Spleen (tissue), 11 donors: Measurements from ENCODE around the gene CLHC1. TPM values are rescaled to one million over a fixed set of nuclear protein-coding genes. Genes with fewer than 3 reads are reported as not detected.

ENCODE experiments used
- DNase-seq: peaks from one replicate; pipeline ENCODE4 v3.0.0-alpha.2; 2020
- H3K27ac ChIP-seq, 8 donors: fragments of 200-600 bp; sonication (generic) in 7 of 8; 1 replicate in 4 of 8; 2 replicates in 4 of 8; pipeline versions ENCODE4 v1.5.0 to v1.8.0; 2016 to 2021; ENCODE audit warnings: inconsistent platforms in 4 of 8, mild to moderate bottlenecking in 4 of 8, moderate library complexity in 1 of 8
- H3K27me3 ChIP-seq, 7 donors: fragments of 200-600 bp; sonication (generic) in 6 of 7; replicated peaks in 1 of 7; 1 replicate in 4 of 7; 2 replicates in 3 of 7; pipeline versions ENCODE4 v1.5.0 to v1.8.0; 2016 to 2021; ENCODE audit warnings: inconsistent platforms in 3 of 7, mild to moderate bottlenecking in 1 of 7
- H3K36me3 ChIP-seq, 6 donors: fragments of 200-600 bp; sonication (generic) in 5 of 6; 1 replicate in 4 of 6; 2 replicates in 2 of 6; pipeline versions ENCODE4 v1.5.0 to v1.8.0; 2016 to 2021; ENCODE audit warnings: inconsistent platforms in 2 of 6
- H3K4me1 ChIP-seq, 6 donors: fragments of 200-600 bp; sonication (generic) in 5 of 6; 1 replicate in 3 of 6; 2 replicates in 3 of 6; pipeline versions ENCODE4 v1.5.0 to v1.8.0; 2016 to 2021; ENCODE audit warnings: inconsistent platforms in 3 of 6
- H3K4me3 ChIP-seq, 8 donors: fragments of 200-600 bp; sonication (generic) in 7 of 8; 1 replicate in 4 of 8; 2 replicates in 4 of 8; pipeline versions ENCODE4 v1.5.0 to v1.8.0; 2016 to 2021; ENCODE audit warnings: inconsistent platforms in 4 of 8, mild to moderate bottlenecking in 4 of 8, moderate library complexity in 2 of 8
- H3K9me3 ChIP-seq, 8 donors: fragments of 200-600 bp; sonication (generic) in 7 of 8; 1 replicate in 4 of 8; 2 replicates in 4 of 8; pipeline versions ENCODE4 v1.5.0 to v1.8.0; 2016 to 2021; ENCODE audit warnings: inconsistent platforms in 4 of 8
- POLR2A ChIP-seq, 3 donors: fragments of 450-650 bp; IDR thresholded peaks; one replicate each; pipeline ENCODE4 v1.5.1; 2017; ENCODE audit warnings: antibody characterized with exemption in 3 of 3, mild to moderate bottlenecking in 1 of 3
- POLR2AphosphoS5 ChIP-seq, 3 donors: sonication (generic); formaldehyde crosslinking; IDR thresholded peaks; one replicate each; pipeline ENCODE4 v1.5.1; 2017; ENCODE audit warnings: antibody characterized with exemption in 3 of 3
- WGBS, 5 donors: extraction: QIAGEN DNeasy Blood & Tissue Kit in 3 of 5; methylation state at CpG; one replicate each; pipeline versions ENCODE4 v1.1.5 to v1.1.7; 2013 to 2018; 5-methylcytosine and 5-hydroxymethylcytosine counted together
- intact Hi-C: fragments of 100-400 bp; cut with DNase I; formaldehyde crosslinking; loops from one replicate; pipeline ENCODE4 v1.15.0; 2023; ENCODE audit warnings: low total_unique reads
- polyA plus RNA-seq, 3 donors: library from polyadenylated mRNA; stranded (reverse); fragments of 200-250 nt; gene quantifications; one replicate each; pipeline ENCODE4 v1.2.1, GENCODE V29; 2013
- total RNA-seq, 7 donors: library from RNA; depleted of rRNA in 3 of 7; stranded (reverse); fragments of >200 nt in 3 of 7; fragmentation: NEBNext Ultra II Directional in 4 of 7; extraction: Animal tissue kit (Norgen Biotek cat#: 25700) in 4 of 7; gene quantifications; one replicate each; pipeline versions ENCODE4 v1.1.0 to v1.2.1, GENCODE V29; 2016 to 2021
- TF ChIP-seq, protein P1 (sequence below), 11 experiments: fragments of 200-600 bp in 7 of 11; fragments of 450-650 bp in 4 of 11; sonication (generic) in 4 of 11; IDR thresholded peaks in 8 of 11; conservative IDR thresholded peaks in 3 of 11; 1 replicate in 7 of 11; 2 replicates in 4 of 11; pipeline versions ENCODE4 v1.4.0 to v1.8.0; 2016 to 2021; ENCODE audit warnings: antibody characterized with exemption in 11 of 11, inconsistent platforms in 4 of 11, mild to moderate bottlenecking in 1 of 11
- donor health status: healthy with polysubstance abuse.
- donor health status: DM: no; HTN: no; CAD: no; lungs with moderate emphysema.
- donor health status: DM: no; HTN: no; CAD: no.
- donor health status: Bipolar disorder and iron deficiency.
- donor health status: healthy.
- donor health status: DM: no; HTN: no; CAD: no.
- donor health status: DM: yes; HTN: yes; CAD: no.

CLHC1 gene
- total and polyA plus RNA-seq, 10 donors, result 5.2 to 34.7 (median 11.4) TPM

DNA sequence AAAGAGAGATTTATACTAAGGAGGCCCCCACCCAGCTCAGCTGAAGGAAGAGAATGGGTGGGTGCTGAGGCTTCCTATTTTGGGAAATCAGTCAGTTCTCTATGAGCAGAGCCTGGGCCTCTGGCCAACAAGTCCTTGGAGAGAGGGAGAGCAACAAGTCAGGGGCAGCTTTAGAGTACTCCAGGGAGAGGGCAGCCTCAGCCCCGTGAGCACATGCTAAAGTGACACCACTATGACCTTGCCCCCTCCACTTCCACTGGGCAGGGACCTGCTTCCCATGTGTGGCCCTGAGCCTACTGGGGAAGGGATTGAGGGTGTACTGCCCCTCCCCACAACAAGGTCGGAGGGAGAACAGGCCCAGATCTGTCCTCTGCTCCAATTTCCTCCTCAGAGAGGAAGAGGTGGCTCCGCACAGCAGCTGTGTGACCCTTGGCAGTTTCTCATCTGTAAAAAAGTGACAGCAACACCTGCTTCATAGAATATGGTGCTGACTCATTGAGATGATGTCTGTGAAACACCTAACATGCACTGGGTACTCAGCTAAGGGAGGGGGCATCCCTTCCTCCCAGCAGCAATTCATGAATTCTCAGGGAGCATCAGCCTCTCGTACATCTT lies 72.9 kb downstream of the CLHC1 start:
- Histone ChIP-seq H3K4me1 (peaks cover 14 to 89% (median 59%) of the 10 kb centered on the region in 6 donors), H3K9me3 (no peaks in the 10 kb centered on the region), H3K4me3 (no peak overlapping the region), H3K36me3 (no peaks in the 10 kb centered on the region), H3K27me3 (no peaks in the 10 kb centered on the region), H3K27ac (peak overlapping the region; percentile 16 to 80 (median 71))
- intact Hi-C loops, result no loop called here
- no peak for TF ChIP-seq POLR2A (IDR thresholded peaks at IDR 0.05)
- peak in 2 of 3 donors; percentile 82 to 85 for TF ChIP-seq POLR2AphosphoS5 (IDR thresholded peaks at IDR 0.05)
- TF ChIP-seq, protein P1, sequence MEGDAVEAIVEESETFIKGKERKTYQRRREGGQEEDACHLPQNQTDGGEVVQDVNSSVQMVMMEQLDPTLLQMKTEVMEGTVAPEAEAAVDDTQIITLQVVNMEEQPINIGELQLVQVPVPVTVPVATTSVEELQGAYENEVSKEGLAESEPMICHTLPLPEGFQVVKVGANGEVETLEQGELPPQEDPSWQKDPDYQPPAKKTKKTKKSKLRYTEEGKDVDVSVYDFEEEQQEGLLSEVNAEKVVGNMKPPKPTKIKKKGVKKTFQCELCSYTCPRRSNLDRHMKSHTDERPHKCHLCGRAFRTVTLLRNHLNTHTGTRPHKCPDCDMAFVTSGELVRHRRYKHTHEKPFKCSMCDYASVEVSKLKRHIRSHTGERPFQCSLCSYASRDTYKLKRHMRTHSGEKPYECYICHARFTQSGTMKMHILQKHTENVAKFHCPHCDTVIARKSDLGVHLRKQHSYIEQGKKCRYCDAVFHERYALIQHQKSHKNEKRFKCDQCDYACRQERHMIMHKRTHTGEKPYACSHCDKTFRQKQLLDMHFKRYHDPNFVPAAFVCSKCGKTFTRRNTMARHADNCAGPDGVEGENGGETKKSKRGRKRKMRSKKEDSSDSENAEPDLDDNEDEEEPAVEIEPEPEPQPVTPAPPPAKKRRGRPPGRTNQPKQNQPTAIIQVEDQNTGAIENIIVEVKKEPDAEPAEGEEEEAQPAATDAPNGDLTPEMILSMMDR (IDR thresholded peaks at IDR 0.05 in 8 of 11, conservative IDR thresholded peaks at IDR 0.05 in 3 of 11), result no peak
- DNase-seq, result peak; percentile 86
- WGBS, 5 donors, result 26 to 34% (median 31%) methylated on average over 4 of the region's 4 CpGs

DNA sequence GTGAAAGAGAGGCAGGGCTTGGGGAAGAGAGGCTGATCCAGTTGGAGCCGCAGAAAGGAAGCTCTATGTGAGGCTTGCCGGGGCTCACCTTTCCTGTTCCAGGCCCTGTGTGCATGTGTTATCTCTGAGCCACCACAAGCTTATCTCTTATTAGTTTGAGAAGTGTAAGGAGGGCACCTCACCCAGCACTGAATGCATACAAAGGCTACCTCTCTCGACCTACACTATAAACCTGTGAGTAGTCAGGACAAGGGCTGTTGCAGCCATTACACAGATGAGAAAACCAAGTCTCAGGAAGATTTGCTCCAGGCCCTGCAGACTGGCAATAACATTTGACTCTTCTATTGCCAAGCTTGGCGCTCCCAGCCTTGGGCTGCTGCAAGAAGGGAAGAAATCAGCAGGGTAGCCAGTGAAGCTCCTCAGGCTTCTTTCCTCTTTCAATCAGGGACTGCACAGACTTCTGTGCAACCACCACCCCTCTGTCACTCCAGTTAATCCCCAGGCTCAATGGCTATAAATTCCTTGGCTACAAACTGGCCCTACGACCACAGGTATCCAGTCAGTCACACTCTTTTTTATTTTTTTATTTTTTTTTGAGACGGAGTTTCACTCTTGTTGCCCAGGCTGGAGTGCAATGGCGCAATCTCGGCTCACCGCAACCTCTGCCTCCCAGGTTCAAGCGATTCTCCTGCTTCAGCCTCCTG lies 73.8 kb downstream of the CLHC1 start:
- Histone ChIP-seq H3K36me3 (no peaks in the 10 kb centered on the region), H3K27me3 (no peaks in the 10 kb centered on the region), H3K9me3 (no peaks in the 10 kb centered on the region), H3K4me3 (no peak overlapping the region), H3K4me1 (peaks cover 14 to 92% (median 66%) of the 10 kb centered on the region in 6 donors), H3K27ac (peak overlapping the region; percentile 16 to 80 (median 71))
- TF ChIP-seq, protein P1 (IDR thresholded peaks at IDR 0.05 in 8 of 11, conservative IDR thresholded peaks at IDR 0.05 in 3 of 11), result no peak
- TF ChIP-seq POLR2A (IDR thresholded peaks at IDR 0.05), result no peak
- TF ChIP-seq POLR2AphosphoS5 (IDR thresholded peaks at IDR 0.05), result no peak
- DNase-seq, result no peak
- WGBS, 5 donors, result 64 to 71% (median 66%) methylated on average over 10 of the region's 10 CpGs
- intact Hi-C loops, result no loop called here

DNA sequence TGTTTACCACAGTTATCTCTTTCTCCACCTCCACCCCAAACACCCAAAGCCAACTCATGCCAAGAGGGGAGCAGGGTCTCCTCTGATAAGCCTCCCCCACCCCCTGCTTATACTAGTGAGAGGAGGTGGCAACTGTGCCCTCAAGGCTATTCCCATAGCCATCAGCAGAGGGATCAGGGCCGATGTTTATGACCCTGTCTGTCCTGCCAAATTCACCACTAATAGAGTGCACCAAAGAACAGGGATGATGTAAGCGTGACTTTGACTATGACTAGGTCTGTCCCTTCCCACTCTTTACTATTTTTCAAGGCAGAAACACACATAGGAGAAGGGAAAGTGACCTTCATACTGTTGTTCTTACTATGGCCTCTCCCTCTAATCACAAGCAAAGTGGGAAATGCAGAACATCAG lies 74.6 kb downstream of the CLHC1 start:
- intact Hi-C loops, result no loop called here
- H3K27ac ChIP-seq, result peak overlapping the region; percentile 13 to 80 (median 71)
- 45 to 69% (median 66%) methylated on average over 2 of the region's 2 CpGs for WGBS, 5 donors
- no peak for DNase-seq
- no peak overlapping the region for H3K4me3 ChIP-seq
- TF ChIP-seq POLR2A (IDR thresholded peaks at IDR 0.05), result no peak
- peak in 1 of 3 donors; percentile 44 for TF ChIP-seq POLR2AphosphoS5 (IDR thresholded peaks at IDR 0.05)
- H3K9me3 ChIP-seq, result no peaks in the 10 kb centered on the region
- no peaks in the 10 kb centered on the region for H3K36me3 ChIP-seq
- peaks cover 14 to 92% (median 67%) of the 10 kb centered on the region in 6 donors for H3K4me1 ChIP-seq
- H3K27me3 ChIP-seq, result no peaks in the 10 kb centered on the region

DNA sequence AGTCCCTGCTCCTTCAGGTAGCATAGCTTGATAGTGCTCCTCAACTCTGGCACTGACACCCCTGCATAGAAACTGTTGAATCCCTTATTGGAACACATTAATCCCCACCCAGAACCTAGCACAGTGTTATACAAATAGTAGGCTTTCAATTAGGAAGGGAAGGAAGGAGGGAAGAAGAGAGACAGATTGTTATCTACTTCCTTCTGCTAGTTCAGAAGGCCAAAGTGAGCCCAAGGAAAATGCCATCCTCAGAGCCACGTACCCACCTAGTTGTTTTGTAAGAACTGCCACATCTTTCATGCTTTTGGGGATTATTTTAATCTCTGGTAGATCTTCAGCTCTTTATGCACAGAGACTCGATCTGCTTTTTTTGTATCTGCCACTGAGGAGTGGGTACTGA lies 75.1 kb downstream of the CLHC1 start:
- H3K27ac ChIP-seq, result peak overlapping the region; percentile 13 to 80 (median 71)
- no peak overlapping the region for H3K4me3 ChIP-seq
- WGBS, 5 donors, result 47 to 75% (median 52%) methylated on average over 2 of the region's 2 CpGs
- intact Hi-C loops, result no loop called here
- peaks cover 16 to 92% (median 67%) of the 10 kb centered on the region in 6 donors for H3K4me1 ChIP-seq
- no peaks in the 10 kb centered on the region for H3K9me3 ChIP-seq
- no peaks in the 10 kb centered on the region for H3K27me3 ChIP-seq
- DNase-seq, result no peak
- TF ChIP-seq POLR2AphosphoS5 (IDR thresholded peaks at IDR 0.05), result no peak
- TF ChIP-seq, protein P1 (IDR thresholded peaks at IDR 0.05 in 8 of 11, conservative IDR thresholded peaks at IDR 0.05 in 3 of 11), result no peak
- no peak for TF ChIP-seq POLR2A (IDR thresholded peaks at IDR 0.05)
- no peaks in the 10 kb centered on the region for H3K36me3 ChIP-seq
